ENCODE results near the gene SHE.

SHE gene

DNA sequence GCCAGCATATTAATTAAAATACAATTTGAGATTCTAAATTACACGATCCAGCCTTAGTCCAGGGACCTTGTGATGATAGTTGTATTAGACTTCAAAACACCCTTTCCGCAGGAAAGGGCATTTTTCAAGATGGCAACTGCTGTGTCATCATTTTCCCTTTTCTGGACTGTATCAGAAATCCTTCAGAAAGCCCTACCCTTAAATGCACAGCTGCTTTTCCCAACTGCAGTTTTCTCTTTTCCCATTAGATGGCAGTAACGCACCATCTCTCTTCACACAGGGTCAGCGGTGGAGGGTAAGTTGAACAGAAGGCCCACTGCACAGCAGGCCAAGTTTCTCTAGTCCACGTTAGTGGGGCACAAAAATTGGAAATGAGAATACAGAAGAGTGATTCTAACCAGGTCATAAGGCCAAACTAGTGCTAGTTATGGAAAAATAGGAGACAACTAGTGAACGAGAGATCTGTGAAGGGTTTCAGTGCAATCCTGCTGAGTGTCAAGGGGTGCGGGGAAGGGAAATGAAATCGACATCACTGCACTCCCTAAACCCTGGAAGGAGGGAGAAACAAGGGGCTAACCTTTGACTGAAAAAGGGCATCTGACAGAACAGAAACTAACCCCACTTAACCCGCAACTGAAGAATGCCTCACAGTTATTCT is 22.3 kb downstream of the SHE start:
- DNase-seq (ENCODE audit: low read depth, low spot score): peak; percentile 92

DNA sequence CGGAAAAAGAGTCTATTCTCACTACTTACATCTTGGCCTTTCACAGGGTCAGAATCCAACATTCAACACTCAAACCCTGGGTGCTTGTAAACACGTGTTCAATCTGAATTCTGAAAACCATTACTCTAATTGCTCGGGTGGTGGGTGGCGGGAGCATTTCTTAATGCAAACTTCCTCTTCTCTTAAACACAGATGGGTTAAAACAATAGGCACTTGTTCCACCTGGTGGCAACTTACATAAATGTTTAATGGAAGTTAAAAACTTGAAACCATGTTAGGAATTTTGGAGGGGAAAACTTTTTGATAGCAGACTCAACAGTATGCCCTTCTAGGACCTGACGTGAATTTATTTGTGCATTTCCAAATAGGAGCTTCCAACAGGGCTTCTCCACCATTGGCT is 23.6 kb downstream of the SHE start:
- no peak for DNase-seq (ENCODE audit: low read depth, low spot score)

DNA sequence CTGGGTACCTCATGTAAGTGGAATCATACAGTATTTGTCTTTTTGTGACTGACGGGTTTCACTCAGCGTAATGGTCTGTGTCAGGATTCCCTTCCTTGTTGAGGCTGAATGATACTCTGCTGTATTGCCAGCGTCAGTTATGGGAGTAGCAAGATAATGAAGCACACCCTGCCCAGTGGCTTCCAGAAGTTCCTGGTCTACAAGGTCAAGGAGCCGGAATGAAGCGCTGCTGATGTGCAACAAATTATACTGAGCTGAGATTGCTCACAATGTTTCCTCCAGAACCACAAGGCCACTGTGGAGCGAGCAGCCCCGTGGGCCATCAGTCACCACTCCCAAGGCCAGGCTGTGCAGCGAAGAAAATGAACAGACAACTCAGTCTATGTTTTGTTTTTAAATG is 24.2 kb downstream of the SHE start:
- DNase-seq (ENCODE audit: low read depth, low spot score): no peak

DNA sequence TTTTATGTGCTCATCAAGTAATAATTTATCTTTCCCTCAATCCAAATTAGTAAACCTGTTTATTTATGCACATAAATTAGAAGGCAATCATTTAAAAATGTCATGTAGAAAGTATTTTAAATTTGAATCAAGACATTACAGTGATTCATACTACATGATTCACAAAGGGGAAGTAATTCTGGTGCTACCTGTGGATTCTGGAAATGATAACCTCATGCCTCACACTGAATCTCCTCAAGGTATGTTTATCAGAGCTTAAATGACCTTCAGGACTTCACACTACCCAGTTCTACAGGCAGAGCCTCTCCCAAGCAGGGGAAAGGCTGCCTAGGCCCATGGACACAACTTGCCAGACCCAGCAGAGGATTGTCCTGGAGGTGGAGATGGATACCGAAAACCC is 25.4 kb downstream of the SHE start:
- no peak for DNase-seq (ENCODE audit: low read depth, low spot score)

DNA sequence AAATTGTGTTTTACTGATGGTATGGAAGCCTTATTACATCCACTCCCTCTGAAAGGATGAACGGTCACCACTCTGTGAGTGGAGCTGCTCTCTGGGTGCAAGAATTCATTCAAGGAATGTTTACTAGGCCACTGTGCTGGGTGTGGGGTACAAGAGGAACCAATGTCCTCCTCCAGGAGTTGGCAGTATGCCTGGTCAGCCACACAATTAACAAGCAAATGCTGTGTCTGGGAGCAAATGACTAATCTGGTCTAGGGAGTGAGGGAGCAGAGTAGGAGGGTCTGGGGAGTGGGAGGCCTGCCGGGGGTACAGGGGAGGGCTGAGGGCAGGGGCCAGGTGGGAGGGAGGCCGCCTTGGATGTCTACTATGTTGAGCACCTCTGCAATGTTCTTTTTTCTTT is 27.4 kb downstream of the SHE start:
- DNase-seq (ENCODE audit: low read depth, low spot score): peak; percentile 97

DNA sequence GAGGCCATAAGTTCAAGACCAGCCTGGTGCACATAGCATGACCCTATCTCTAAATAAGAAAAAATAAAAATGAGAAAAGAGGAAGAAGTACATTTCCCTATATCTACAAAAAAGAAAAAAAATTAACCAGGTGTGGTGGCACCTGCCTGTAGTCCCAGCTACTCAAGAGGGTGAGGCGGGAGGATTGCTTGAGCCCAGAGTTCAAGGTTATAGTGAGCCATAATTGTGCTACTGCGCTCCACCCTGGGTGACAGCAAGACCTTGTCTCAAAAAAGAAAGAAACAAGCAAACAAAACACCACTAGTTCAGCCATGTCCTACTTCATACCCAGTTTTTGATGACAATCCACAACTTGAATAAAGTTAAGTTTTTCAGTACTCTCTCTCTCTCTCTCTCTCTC is 30.9 kb downstream of the SHE start:
- DNase-seq (ENCODE audit: low read depth, low spot score): no peak

DNA sequence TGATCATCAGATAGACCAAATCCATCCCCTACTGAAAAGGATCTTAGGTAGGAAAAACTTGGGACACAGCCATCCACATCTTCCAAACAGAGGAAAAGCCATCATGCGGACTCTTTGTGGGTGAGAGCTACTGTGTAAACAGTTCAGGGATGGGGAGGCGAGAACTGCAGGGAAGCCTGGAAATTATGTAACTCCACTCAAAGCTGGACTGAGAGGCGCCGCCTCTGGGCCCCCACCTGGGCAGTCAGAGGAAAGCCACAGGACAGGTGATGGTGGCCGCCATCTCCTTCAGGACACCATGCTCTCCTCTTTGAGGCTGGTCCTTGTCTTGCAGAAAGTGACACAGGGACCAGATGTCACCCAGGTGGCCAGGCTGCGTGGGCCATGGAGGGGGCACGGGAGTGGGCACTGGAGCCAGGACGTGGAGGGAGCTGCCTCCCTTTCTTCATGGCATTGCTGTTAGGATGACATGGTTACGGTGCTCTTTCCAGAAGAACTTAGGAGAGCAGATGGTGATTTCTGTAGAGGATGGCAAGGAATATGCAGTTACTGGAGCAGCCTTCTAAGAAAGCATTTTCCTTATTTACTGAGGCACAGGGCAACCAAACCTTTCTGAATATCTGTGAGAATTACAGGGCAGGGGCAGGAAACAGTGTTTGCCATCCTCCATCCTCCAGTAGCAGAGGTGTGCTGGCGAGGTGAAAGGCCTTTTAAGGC is 32.2 kb downstream of the SHE start:
- DNase-seq (ENCODE audit: low read depth, low spot score): no peak

DNA sequence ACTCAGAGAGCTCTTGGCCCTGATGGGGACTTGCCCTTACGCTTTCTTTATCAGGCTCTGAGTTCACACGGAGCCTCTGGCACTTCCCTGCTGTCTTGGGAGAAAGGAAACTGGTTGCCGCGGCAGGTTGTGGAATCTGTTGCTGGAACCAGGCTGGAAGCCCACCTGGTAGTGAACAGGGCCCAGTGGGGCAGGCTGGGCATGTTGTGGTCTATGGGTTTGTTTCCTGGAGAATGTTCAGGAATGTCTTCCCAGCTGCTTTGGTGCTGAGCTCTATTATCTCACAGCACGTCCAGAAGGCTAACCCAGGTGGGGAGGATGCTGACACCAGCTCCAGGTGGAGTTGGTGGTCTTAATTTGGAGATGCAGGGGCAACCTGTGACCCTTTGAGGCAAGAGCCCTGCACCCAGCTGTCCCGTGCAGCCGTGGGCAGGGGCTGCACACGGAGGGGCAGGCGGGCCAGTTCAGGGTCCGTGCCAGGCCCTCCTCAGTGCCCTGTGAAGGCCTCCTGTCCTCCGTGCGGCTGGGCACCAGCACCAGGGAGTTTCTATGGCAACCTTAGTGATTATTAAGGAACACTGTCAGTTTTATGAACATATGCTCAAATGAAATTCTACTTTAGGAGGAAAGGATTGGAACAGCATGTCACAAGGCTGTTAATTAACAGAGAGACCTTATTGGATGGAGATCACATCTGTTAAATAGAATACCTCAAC is 33.5 kb downstream of the SHE start:
- peak; percentile 50 for DNase-seq (ENCODE audit: low read depth, low spot score)

DNA sequence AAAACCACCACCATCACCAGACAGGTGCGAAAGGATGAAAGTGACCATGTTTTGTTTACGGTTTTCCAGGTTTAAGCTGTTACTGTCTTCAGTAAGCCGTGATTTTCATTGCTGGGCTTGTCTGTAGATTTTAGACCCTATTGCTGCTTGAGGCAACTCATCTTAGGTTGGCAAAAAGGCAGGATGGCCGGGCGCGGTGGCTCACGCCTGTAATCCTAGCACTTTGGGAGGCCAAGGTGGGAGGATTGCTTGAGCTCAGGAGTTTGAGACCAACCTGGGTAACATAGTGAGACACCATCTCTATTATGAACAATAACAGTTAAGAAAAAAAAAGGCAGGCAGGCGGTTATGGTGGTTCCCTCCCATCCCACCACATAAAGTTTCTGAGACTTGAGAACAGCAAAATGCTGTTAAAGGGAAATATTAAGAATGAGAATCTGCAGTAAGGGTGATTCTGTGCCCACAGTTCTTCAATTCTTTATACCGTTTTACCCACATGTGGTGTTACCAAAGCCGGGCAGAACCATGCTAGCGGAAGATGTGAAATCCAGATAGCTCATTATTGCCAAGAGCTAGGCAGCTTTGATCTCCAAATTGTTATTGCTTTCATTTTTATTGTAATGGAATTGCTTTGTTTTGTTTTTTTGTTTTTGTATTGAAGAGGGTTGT is 34.6 kb downstream of the SHE start:
- no peak for DNase-seq (ENCODE audit: low read depth, low spot score)

DNA sequence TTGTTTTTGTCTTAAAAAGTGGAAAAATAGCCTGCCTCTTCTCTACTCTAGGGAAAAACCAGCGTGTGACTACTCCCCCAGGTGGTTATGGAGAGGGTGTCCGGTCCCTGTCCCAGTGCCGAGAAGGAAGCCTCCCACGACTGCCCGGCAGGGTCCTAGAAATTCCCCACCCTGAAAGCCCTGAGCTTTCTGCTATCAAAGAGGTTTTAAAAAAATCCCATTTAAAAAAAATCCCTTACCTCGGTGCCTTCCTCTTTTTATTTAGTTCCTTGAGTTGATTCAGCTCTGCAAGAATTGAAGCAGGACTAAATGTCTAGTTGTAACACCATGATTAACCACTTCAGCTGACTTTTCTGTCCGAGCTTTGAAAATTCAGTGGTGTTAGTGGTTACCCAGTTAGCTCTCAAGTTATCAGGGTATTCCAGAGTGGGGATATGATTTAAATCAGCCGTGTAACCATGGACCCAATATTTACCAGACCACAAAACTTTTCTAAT is 35.2 kb downstream of the SHE start:
- DNase-seq (ENCODE audit: low read depth, low spot score): no peak

DNA sequence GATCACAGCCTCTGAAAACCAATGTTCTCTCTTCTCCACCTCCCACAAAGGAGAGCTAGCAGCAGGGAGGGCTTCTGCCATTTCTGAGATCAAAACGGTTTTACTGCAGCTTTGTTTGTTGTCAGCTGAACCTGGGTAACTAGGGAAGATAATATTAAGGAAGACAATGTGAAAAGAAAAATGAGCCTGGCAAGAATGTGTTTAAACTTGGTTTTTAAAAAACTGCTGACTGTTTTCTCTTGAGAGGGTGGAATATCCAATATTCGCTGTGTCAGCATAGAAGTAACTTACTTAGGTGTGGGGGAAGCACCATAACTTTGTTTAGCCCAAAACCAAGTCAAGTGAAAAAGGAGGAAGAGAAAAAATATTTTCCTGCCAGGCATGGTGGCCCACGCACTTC is 36.0 kb downstream of the SHE start:
- DNase-seq (ENCODE audit: low read depth, low spot score): no peak

DNA sequence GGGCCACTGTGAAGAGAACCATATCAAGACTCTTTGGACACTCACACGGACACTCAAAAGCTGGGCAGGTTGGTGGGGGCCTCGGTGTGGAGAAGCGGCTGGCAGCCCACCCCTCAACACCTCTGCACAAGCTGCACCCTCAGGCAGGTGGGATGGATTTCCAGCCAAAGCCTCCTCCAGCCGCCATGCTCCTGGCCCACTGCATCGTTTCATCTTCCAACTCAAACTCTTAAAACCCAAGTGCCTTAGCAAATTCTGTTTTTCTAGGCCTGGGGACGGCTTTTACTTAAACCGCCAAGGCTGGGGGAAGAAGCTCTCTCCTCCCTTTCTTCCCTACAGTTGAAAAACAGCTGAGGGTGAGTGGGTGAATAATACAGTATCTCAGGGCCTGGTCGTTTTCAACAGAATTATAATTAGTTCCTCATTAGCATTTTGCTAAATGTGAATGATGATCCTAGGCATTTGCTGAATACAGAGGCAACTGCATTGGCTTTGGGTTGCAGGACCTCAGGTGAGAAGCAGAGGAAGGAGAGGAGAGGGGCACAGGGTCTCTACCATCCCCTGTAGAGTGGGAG is 36.5 kb downstream of the SHE start:
- DNase-seq (ENCODE audit: low read depth, low spot score): no peak

DNA sequence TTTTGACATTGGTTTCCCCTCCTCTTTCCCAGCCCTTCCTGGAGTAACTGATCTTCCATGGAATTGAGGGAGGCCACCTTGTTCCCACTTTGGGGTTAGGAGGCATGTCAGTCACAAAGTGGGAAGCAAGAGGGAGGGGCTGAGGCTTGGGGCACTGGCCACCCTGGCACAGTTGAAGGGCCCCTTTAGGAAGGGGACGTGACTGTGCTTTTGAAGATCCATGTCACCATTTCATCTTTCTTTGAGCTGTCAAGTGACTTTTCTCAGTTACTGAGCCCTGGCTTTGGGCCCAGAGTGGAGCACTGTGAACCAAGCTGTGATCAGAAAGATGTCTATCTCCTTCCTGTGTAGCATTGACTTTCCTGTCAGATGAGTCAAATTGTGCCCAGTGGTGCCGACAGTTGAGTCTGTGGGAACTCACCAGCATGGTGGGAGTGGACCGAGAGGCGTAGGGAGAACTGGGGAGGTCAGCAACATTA is 38.7 kb downstream of the SHE start:
- DNase-seq (ENCODE audit: low read depth, low spot score): no peak

DNA sequence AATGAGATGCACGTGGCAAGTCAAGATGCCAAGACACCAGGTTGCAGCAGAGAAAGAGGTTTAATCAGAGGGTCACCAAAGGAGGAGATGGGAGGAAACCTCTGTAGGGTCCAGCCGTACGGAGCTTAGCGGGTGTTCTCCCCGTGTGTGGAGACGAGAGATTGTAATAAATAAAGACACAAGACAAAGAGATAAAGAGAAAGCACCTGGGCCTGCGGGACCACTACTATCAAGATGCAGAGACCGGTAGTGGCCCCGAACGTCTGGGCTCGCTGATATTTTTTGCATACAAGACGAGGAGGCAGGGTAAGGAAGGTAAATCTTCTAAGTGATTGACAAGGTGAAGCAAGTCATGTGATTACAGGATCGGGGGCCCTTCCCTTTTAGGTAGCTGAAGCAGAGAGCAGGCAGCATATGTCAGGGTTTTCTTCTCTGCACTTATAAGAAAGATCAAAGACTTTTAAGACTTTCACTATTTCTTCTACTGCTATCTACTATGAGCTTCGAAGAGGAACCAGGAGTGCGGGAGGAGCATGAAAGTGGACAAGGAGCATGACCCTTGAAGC is 41.4 kb downstream of the SHE start:
- no peak for DNase-seq (ENCODE audit: low read depth, low spot score)

DNA sequence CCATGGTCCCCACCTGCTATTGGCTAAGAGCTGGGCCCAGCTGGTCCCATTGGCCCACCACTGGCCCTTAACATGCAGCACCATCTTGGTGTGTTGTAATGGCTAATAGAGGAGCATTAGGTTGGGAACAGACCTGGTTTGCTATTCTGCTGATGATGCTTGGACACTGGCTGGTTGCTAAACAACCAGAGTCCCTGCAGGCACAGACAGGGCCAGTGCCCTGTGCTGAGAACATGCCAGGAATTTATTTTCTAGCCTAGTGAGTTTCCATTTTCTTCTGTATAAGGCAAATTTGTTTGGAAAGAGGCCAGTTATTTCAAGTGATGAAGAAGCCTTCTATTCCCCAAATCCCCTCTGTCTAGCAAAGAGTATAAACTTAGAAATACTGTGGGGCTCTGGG is 43.1 kb downstream of the SHE start:
- no peak for DNase-seq (ENCODE audit: low read depth, low spot score)

DNA sequence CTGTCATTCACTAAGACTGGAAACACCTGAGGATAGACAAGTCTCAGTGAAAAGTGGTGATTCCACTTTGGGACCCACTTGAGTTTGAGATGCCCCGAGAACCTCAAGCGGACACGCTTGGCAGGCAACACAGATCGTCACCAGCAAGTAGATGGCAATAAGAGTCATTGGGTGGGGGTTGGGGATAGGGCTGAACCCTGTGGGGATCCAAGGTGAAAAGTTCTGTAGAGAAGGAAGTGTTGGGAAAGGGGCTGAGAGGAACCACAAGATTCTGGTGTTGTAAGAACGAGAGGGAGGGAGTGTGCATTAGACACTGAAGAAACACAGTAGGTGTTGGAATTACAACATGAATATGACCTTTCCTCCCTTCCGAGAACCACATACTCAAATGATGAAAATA is 45.6 kb downstream of the SHE start:
- DNase-seq (ENCODE audit: low read depth, low spot score): no peak

DNA sequence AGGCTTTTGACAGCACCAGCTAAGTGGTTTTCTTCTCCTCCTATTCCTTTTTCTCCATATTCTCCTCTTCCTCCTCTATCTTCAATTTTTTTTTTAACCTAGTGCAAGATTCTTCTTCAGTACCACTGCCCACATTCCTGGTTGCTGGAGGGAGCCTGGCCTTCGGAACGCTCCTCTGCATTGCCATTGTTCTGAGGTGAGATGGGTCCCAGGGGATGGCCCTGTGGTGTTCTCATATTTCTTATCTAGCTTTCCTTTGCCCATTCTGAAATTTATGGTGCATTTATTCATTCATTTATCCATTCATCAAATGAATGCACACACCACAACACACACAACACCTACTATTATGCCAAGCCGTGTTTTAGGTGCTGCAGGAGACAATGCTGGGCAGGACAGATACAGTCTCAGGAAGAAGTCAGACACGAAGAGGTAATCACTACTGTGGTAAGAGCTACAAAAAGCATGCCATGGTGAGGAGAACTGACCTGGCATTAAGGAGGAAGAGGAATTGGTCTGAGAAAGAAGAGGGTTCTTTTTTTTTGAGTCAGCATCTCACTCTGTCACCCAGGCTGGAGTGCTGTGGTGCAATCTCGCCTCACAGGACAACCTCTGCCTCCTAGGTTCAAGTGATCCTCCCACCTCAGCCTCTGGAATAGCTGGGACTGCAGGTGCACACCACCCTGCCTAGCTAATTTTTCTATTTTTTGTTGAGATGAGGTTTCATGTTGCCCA is 47.7 kb downstream of the SHE start:
- DNase-seq (ENCODE audit: low read depth, low spot score): no peak

DNA sequence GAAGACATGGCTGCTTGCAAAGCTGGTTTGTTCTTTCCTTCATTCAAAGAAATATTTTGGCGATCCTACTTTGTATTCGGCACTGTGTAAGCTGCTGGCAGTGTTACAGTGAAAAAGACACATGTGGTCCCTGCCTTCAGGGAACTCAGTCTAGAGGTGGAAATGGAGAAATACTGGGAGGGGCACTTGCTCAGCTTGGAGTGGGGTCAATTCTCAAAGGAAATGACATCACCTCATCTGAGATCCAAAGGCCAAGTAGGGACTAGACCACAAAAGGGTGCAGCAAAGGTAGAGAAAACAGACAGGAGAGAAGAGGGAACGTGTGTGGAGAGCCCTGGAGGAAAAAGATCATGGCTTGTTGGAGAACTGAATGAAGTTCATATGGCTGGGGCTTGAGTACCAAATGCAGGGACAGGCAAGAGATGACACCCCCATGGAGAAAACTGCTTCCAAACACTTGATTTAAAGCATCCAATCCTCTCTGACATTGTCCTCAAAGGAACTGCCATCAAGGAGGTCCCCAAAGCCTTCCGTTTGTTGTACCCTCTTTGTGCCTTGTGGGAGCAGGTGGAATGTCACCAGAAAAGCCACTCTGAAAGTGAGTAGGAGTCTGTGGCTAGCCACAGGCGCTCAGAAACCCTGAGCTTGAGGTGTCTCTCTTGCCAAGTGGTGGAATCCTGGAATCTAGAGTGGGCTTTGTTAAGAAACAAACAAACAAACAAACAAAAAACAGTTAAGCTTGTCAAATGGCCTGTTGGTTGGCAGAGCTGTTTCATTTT is 48.4 kb downstream of the SHE start:
- DNase-seq (ENCODE audit: low read depth, low spot score): peak; percentile 49

DNA sequence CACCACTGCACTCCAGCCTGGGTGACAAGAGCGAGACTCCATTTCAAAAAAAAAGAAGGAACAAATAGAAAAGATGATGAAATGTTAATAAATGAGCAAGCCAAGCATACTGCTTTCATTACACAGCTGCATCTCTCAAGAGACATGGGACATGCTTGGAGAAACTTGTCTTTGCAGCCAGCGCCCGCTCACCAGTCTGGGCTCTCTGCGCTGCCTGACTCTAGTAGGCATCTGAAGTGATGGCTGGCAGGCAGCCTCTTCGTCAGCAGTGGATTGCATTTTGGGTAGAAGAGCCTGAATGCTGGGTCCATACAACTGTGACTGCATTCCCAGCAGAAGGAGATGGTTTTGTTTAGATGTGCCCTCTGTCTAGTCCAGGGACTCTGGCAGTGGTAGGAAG is 49.1 kb downstream of the SHE start:
- DNase-seq (ENCODE audit: low read depth, low spot score): no peak

DNA sequence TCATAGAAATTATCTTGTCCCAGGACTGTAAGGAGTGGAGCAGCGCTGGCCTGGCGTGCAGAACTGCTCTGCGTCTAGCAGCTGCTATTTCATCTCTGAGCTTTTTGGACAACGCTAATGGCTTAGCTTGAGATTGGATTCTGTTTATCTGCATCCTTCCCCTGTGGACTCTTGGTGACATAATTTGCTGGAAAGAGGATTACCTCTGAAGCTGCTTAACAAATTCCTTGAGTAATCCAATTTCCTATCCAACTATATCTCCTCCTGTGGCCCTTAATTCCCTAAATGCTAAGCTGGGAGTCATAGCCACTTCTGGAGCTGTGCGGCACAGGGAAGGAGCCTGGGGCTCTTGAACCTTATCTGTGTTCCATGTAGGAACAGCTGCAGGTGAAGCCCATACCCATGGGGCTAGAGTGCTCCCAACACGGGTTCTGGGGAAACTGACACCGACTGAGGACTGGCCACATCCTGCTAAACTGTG is 53.8 kb downstream of the SHE start:
- DNase-seq (ENCODE audit: low read depth, low spot score): no peak

All from astrocyte of the hippocampus (primary cell).